Pancreas (tissue), 10 donors: Measurements from ENCODE around the gene MOB4. TPM values are rescaled to one million over a fixed set of nuclear protein-coding genes. Genes with fewer than 3 reads are reported as not detected.

Experiments used
- ATAC-seq, 4 donors: fragments of 200-7000 bp; cut with Tn5 transposase; one replicate each; pipeline versions ENCODE4 v1.8.0 to v1.9.1; 2020; ENCODE audit warnings: mild to moderate bottlenecking in 4 of 4, moderate library complexity in 4 of 4
- DNase-seq, 6 donors: peaks; one replicate each; pipeline ENCODE4 v3.0.0-alpha.2; 2020
- FAIRE-seq: peaks from 2 replicates; lab custom pipeline; 2012; peaks lifted over from hg19 to GRCh38; lab: Jason Lieb, UNC
- H3K27ac ChIP-seq, 4 donors: fragments of 200-600 bp; sonication (generic); 1 replicate in 3 of 4; 2 replicates in 1 of 4; pipeline versions ENCODE4 v1.5.0 to v1.8.0; 2020
- H3K27me3 ChIP-seq, 4 donors: fragments of 200-600 bp; one replicate each; pipeline ENCODE4 v1.8.0; 2021
- H3K36me3 ChIP-seq, 3 donors: fragments of 200-600 bp; sonication (generic) in 1 of 3; one replicate each; pipeline versions ENCODE4 v1.5.0 to v1.8.0; 2020 to 2021
- H3K4me1 ChIP-seq, 3 donors: fragments of 200-600 bp; one replicate each; pipeline ENCODE4 v1.8.0; 2021
- H3K4me3 ChIP-seq, 4 donors: fragments of 200-600 bp; sonication (generic) in 2 of 4; one replicate each; pipeline versions ENCODE4 v1.5.0 to v1.8.0; 2020 to 2021
- H3K9me3 ChIP-seq, 4 donors: fragments of 200-600 bp; one replicate each; pipeline ENCODE4 v1.8.0; 2021
- WGBS, 2 donors: extraction: QIAGEN DNeasy Blood & Tissue Kit; methylation state at CpG; one replicate each; pipeline ENCODE4 v1.1.7; 2013; 5-methylcytosine and 5-hydroxymethylcytosine counted together
- intact Hi-C, 3 donors: fragments of 100-400 bp; cut with DNase I; formaldehyde crosslinking; loops; one replicate each; pipeline versions ENCODE4 v1.11.1 to v1.14.2; 2022
- polyA plus RNA-seq, 2 donors: library from polyadenylated mRNA; stranded (reverse); fragments of 200-250 nt; gene quantifications; one replicate each; pipeline ENCODE4 v1.2.3, GENCODE V29; 2013
- total RNA-seq, 6 donors: library from RNA; stranded (reverse); fragmentation: NEBNext Ultra II Directional in 4 of 6; extraction: Animal tissue kit (Norgen Biotek cat#: 25700) in 4 of 6; gene quantifications; one replicate each; pipeline versions ENCODE4 v1.2.1 to v1.2.4, GENCODE V29; 2021 to 2023
- TF ChIP-seq, protein P1 (sequence below), 4 donors: fragments of 200-600 bp; sonication (generic) in 3 of 4; IDR thresholded peaks; one replicate each; pipeline versions ENCODE4 v1.5.0 to v1.8.0; 2021; ENCODE audit warnings: antibody characterized with exemption in 4 of 4
- donor health status: healthy with polysubstance abuse.
- donor health status: DM: no; HTN: no; CAD: no; lungs with moderate emphysema.
- donor health status: DM: no; HTN: no; CAD: no.
- donor health status: control.
- donor health status: control.
- donor health status: Bipolar disorder and iron deficiency.
- donor health status: DM: yes; HTN: yes; CAD: no.
- donor health status: DM: no; HTN: no; CAD: no.
- donor health status: DM: no; HTN: no; CAD: no.
- donor health status: DM: yes; HTN: yes; CAD: no.

MOB4 gene
- total and polyA plus RNA-seq, 8 donors, result 4.6 to 18.3 (median 6.9) TPM

DNA sequence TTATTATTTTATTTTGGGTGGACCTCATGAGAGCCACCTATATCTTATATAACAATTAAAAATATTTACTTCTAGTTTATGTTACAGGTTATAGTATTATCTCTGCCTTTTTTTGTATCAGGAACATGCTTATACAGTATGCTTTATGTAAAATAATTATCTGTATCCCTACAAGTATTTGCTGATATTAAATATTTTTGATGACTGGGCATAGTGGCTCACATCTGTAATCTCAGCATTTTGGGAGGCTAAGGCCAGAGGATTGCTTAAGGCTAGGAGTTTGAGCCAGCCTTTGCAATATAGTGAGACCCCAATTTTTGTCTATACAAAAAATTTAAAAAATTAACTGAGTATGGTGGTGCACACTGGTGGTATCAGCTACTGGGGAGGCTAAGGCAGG is 39.6 kb downstream of the MOB4 start:
- ATAC-seq (no peak), FAIRE-seq (no peak), DNase-seq (no peak)
- intact Hi-C loops, result no loop called here
- H3K27ac ChIP-seq, result no peak overlapping the region
- no peak overlapping the region for H3K4me3 ChIP-seq
- H3K4me1 ChIP-seq, result no peaks in the 10 kb centered on the region
- H3K27me3 ChIP-seq, result no peaks in the 10 kb centered on the region
- H3K36me3 ChIP-seq, result peaks cover 0 to 6% (median 0%) of the 10 kb centered on the region in 3 donors
- TF ChIP-seq, protein P1, sequence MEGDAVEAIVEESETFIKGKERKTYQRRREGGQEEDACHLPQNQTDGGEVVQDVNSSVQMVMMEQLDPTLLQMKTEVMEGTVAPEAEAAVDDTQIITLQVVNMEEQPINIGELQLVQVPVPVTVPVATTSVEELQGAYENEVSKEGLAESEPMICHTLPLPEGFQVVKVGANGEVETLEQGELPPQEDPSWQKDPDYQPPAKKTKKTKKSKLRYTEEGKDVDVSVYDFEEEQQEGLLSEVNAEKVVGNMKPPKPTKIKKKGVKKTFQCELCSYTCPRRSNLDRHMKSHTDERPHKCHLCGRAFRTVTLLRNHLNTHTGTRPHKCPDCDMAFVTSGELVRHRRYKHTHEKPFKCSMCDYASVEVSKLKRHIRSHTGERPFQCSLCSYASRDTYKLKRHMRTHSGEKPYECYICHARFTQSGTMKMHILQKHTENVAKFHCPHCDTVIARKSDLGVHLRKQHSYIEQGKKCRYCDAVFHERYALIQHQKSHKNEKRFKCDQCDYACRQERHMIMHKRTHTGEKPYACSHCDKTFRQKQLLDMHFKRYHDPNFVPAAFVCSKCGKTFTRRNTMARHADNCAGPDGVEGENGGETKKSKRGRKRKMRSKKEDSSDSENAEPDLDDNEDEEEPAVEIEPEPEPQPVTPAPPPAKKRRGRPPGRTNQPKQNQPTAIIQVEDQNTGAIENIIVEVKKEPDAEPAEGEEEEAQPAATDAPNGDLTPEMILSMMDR (IDR thresholded peaks at IDR 0.05), result no peak
- H3K9me3 ChIP-seq, result no peaks in the 10 kb centered on the region

DNA sequence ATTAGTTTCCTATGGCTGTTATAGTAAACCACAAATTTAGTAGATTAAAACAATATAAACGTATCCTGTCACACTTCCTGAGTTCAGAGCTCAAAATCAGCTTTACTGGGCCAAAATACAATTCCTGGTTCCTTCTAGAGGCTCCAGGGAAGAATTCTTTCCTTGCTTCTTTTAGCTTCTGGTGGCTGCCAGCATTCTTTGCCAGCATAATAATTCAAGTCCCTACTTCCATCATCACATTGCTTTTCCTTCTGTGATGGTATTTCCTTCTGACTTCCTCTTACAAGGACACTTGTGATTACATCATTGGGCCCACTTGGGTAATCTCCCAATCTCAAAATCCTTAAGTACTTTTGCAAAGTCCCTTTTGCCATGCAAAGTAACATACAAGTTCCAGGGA is 40.6 kb downstream of the MOB4 start:
- no peaks in the 10 kb centered on the region for H3K4me1 ChIP-seq
- no peaks in the 10 kb centered on the region for H3K9me3 ChIP-seq
- ATAC-seq (no peak), FAIRE-seq (no peak), DNase-seq (no peak)
- 65 to 72% methylated on average over 1 of the region's 1 CpG for WGBS, 2 donors
- intact Hi-C loops, result no loop called here
- no peak overlapping the region for H3K4me3 ChIP-seq
- peaks cover 0 to 6% (median 0%) of the 10 kb centered on the region in 3 donors for H3K36me3 ChIP-seq
- no peaks in the 10 kb centered on the region for H3K27me3 ChIP-seq
- no peak overlapping the region for H3K27ac ChIP-seq
- TF ChIP-seq, protein P1 (IDR thresholded peaks at IDR 0.05), result no peak

DNA sequence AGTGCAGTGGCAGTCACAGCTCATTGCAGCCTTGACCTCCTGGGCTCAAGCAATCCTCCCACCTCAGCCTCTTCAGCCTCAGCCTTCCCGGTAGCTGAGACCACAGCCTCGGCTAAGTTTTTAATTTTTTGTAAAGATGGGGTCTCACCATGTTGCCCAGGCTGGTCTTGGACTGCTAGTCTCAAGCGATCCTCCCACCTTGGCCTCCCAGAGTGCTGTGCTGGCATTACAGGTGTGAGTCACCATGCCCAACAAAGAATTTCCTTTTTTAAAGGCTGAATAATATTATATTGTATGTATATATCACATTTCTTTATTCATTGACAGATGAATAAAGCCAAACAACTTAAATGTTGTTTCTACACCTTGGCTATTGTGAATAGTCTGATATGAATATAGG is 42.5 kb downstream of the MOB4 start:
- WGBS, 2 donors, result 95 to 96% methylated on average over 3 of the region's 3 CpGs
- Histone ChIP-seq H3K36me3 (peaks cover 0 to 6% (median 0%) of the 10 kb centered on the region in 3 donors), H3K27ac (no peak overlapping the region), H3K4me3 (no peak overlapping the region), H3K4me1 (no peaks in the 10 kb centered on the region), H3K27me3 (no peaks in the 10 kb centered on the region), H3K9me3 (no peaks in the 10 kb centered on the region)
- intact Hi-C loops, result no loop called here
- ATAC-seq (no peak), FAIRE-seq (no peak), DNase-seq (no peak)
- TF ChIP-seq, protein P1 (IDR thresholded peaks at IDR 0.05), result no peak

DNA sequence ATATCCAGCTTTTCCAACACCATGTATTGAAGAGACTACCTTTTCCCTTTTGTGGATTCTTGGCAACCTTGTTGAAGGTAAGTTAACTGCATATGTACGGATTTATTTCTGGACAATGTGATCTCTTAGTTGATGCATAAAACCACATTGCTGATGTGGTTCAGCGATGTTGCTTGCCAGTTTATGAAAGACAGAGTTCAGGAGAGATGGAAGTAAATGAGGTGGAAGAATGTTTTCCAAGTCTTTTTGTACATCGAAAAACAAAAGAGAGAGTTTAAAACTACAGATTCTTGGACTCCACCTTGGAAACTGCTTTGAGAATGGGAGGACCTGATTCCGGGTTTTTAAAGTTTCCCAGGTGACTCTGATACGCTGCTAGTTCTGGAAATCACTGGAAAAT is 43.8 kb downstream of the MOB4 start:
- Histone ChIP-seq H3K4me1 (no peaks in the 10 kb centered on the region), H3K27ac (no peak overlapping the region), H3K4me3 (no peak overlapping the region), H3K36me3 (no peaks in the 10 kb centered on the region), H3K27me3 (no peaks in the 10 kb centered on the region), H3K9me3 (no peaks in the 10 kb centered on the region)
- 94 to 99% methylated on average over 5 of the region's 5 CpGs for WGBS, 2 donors
- FAIRE-seq (no peak), ATAC-seq (no peak), DNase-seq (no peak)
- TF ChIP-seq, protein P1 (IDR thresholded peaks at IDR 0.05), result no peak
- intact Hi-C loops, result no loop called here

DNA sequence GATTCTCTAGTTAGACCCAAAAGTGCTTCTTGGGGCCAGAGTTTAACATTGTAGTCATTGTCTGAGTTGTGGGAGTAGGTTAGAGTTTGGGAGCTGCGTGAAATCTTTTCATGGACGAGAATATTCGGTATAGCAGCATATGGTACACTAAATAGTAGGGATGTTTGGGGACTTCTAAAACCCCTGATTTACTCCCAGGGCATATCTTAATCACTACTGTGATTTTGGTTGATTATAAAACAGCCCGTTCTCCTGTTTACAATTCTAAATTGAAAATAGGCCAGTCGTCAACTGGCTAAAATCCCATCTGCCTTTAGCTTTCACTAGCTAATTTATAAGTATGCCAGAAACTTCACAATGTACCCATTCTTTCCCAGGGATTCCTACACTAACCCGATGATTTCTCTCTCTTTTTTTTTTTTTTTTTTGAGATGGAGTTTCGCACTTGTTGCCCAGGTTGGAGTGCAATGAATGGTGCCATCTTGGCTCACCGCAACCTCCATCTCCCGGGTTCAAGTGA is 44.3 kb downstream of the MOB4 start:
- DNase-seq (no peak), ATAC-seq (no peak), FAIRE-seq (no peak)
- Histone ChIP-seq H3K27me3 (no peaks in the 10 kb centered on the region), H3K9me3 (no peaks in the 10 kb centered on the region), H3K4me1 (no peaks in the 10 kb centered on the region), H3K36me3 (no peaks in the 10 kb centered on the region), H3K4me3 (no peak overlapping the region), H3K27ac (no peak overlapping the region)
- 94 to 95% methylated on average over 9 of the region's 9 CpGs for WGBS, 2 donors
- TF ChIP-seq, protein P1 (IDR thresholded peaks at IDR 0.05), result no peak
- intact Hi-C loops, result no loop called here
